Measurements from ENCODE around the gene CCDC85C.

CCDC85C gene

DNA sequence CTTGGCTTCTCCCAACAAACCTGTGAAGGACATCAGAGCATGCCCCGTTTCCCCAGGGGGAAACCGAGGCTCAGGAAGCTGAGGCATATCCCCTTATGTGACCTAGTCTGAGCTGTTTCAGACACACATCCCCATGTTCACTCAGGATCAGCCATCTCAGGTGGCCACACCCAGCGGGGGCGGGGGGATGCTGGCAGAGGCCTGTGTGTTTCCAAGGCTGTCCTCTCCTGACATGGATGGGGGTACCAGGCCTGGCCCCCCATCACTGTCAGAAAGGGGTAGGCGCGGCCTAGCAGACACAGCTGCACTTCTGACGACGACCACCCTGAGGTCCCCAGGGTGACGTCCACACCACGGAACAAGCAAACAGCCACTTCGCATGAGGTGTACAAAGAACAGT lies 22.1 kb downstream of the CCDC85C start:
- H3K27ac ChIP-seq (ENCODE audit: low read length) = no peak overlapping the region
- TF ChIP-seq EZH2phosphoT487 (IDR thresholded peaks at IDR 0.05; ENCODE audit: low read depth) = no peak
- TF ChIP-seq, protein P1, sequence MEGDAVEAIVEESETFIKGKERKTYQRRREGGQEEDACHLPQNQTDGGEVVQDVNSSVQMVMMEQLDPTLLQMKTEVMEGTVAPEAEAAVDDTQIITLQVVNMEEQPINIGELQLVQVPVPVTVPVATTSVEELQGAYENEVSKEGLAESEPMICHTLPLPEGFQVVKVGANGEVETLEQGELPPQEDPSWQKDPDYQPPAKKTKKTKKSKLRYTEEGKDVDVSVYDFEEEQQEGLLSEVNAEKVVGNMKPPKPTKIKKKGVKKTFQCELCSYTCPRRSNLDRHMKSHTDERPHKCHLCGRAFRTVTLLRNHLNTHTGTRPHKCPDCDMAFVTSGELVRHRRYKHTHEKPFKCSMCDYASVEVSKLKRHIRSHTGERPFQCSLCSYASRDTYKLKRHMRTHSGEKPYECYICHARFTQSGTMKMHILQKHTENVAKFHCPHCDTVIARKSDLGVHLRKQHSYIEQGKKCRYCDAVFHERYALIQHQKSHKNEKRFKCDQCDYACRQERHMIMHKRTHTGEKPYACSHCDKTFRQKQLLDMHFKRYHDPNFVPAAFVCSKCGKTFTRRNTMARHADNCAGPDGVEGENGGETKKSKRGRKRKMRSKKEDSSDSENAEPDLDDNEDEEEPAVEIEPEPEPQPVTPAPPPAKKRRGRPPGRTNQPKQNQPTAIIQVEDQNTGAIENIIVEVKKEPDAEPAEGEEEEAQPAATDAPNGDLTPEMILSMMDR (IDR thresholded peaks at IDR 0.05; ENCODE audit: low read depth, low read length) = no peak
- no peak overlapping the region for H3K4me3 ChIP-seq (ENCODE audit: low read length)
- H3K9ac ChIP-seq (ENCODE audit: low read length) = no peak overlapping the region
- peaks cover 10% of the 10 kb centered on the region for H3K4me1 ChIP-seq (ENCODE audit: low read length)
- no peak overlapping the region for H2AFZ ChIP-seq (ENCODE audit: low read depth, low read length)
- H3K9me3 ChIP-seq (ENCODE audit: insufficient read depth, low read length) = no peaks in the 10 kb centered on the region
- no peak overlapping the region for H3K4me2 ChIP-seq (ENCODE audit: low read length)
- H3K36me3 ChIP-seq (replicated peaks; ENCODE audit: low read depth, low read length) = no peaks in the 10 kb centered on the region
- H3K79me2 ChIP-seq (ENCODE audit: low read length) = no peaks in the 10 kb centered on the region
- H4K20me1 ChIP-seq (ENCODE audit: insufficient read depth, low read length) = no peaks in the 10 kb centered on the region
- H3K27me3 ChIP-seq (ENCODE audit: low read depth, low read length) = no peaks in the 10 kb centered on the region

DNA sequence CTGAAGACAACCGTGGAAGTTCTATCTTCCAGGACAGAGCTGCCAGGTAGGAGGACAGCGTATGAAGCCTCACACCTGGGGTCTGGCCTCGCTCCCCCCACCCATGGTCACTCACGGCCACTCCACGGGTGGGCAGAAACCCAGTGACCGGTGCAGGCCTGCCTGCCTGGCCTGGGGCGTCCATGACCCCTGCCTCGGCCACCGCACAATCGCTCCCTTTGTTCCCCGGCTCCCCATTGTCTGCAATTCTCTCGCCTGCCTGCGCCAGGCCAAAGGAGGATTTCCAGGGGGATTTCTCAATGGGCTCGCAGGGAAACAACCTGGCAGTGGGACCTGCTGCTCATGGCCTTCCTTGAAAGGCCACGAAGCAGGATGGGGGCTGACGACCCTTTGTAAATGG lies 22.6 kb downstream of the CCDC85C start:
- no peaks in the 10 kb centered on the region for H3K36me3 ChIP-seq (replicated peaks; ENCODE audit: low read depth, low read length)
- H4K20me1 ChIP-seq (ENCODE audit: insufficient read depth, low read length) = no peaks in the 10 kb centered on the region

DNA sequence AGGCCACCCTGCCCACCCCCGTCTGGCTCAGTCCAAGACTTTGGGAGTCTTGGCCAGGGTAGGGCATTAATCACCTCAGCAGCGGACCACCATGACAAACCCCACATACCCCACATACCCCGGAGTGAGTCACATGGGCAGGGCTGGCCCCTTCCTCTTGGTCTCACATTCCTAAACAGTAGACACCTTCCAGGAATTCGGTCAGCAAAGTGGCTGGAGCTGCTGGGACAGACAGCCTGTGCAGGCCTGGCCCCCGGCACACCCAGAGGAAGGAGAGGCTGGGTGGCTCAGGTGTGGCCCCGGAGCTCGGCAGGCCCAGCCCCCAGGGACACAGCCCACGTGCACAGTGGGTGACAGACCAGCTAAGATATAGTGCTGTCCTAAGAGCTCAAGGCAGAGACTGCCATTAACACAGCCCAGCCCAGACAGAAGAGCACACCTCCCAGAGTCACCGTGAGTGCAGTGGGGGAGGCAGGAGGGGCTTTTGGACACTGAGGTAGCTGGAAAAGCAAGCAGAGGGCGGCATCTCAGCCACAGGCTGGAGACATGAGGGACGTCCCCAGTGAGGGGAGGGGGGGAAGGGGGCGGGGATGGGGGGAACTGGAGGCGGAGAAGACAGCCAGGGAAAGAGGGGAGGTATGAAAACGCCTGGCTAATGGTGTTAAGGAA lies 24.0 kb downstream of the CCDC85C start:
- no peaks in the 10 kb centered on the region for H3K27me3 ChIP-seq (ENCODE audit: low read depth, low read length)
- H2AFZ ChIP-seq (ENCODE audit: low read depth, low read length) = no peak overlapping the region
- no peaks in the 10 kb centered on the region for H4K20me1 ChIP-seq (ENCODE audit: insufficient read depth, low read length)
- H3K79me2 ChIP-seq (ENCODE audit: low read length) = no peaks in the 10 kb centered on the region
- H3K36me3 ChIP-seq (replicated peaks; ENCODE audit: low read depth, low read length) = no peaks in the 10 kb centered on the region
- no peak overlapping the region for H3K9ac ChIP-seq (ENCODE audit: low read length)
- H3K4me2 ChIP-seq (ENCODE audit: low read length) = no peak overlapping the region
- H3K27ac ChIP-seq (ENCODE audit: low read length) = no peak overlapping the region
- no peak overlapping the region for H3K4me3 ChIP-seq (ENCODE audit: low read length)
- TF ChIP-seq, protein P1 (IDR thresholded peaks at IDR 0.05; ENCODE audit: low read depth, low read length) = no peak
- no peak for TF ChIP-seq EZH2phosphoT487 (IDR thresholded peaks at IDR 0.05; ENCODE audit: low read depth)
- peaks cover 10% of the 10 kb centered on the region for H3K4me1 ChIP-seq (ENCODE audit: low read length)
- no peaks in the 10 kb centered on the region for H3K9me3 ChIP-seq (ENCODE audit: insufficient read depth, low read length)

More for the DNA sequence above, 22.6 kb downstream of the CCDC85C start:
- Histone ChIP-seq H3K4me2 (ENCODE audit: low read length) (no peak overlapping the region), H3K4me1 (ENCODE audit: low read length) (peaks cover 10% of the 10 kb centered on the region), H3K9me3 (ENCODE audit: insufficient read depth, low read length) (no peaks in the 10 kb centered on the region), H3K9ac (ENCODE audit: low read length) (no peak overlapping the region), H3K27me3 (ENCODE audit: low read depth, low read length) (no peaks in the 10 kb centered on the region), H2AFZ (ENCODE audit: low read depth, low read length) (no peak overlapping the region), H3K4me3 (ENCODE audit: low read length) (no peak overlapping the region), H3K27ac (ENCODE audit: low read length) (no peak overlapping the region), H3K79me2 (ENCODE audit: low read length) (no peaks in the 10 kb centered on the region)
- TF ChIP-seq, protein P1 (IDR thresholded peaks at IDR 0.05; ENCODE audit: low read depth, low read length) = no peak
- no peak for TF ChIP-seq EZH2phosphoT487 (IDR thresholded peaks at IDR 0.05; ENCODE audit: low read depth)

DNA sequence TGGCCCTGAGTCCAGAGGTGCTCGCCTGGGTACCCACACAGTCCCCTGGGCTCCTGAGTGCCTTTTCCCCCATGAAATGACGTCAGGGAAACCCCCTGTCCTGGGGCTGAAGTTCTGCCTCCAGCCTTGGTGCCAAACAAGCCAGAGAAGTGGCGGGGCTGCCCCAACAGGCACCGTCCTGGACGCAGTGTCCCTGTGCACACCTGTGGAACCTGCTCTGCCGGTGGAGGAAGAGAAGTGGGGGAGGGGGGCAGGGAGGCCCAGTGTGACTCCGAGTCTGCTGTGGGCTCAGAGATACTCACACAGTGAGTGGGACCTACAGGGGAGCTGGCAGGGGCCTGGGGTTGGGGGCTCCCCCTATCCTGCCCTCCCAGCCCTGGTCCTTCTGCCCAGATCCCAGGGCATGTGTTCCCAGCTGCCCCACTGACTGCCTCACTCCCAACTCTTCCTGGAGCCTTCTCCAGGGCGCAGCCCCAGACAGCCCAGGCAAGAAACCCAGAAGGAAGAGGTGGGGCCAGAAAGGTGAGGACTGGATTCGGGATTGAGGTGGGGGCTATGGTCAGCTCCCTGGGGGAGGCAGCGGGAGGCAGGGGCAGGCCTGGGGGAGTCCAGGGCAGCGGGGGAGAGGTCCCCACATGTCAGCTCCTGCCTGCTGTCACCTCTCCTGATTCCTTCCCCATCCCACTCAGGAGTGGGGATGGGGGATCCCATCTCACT lies 24.7 kb downstream of the CCDC85C start:
- Histone ChIP-seq H3K9me3 (ENCODE audit: insufficient read depth, low read length) (no peaks in the 10 kb centered on the region), H3K4me1 (ENCODE audit: low read length) (peaks cover 10% of the 10 kb centered on the region), H3K4me3 (ENCODE audit: low read length) (no peak overlapping the region), H2AFZ (ENCODE audit: low read depth, low read length) (no peak overlapping the region), H4K20me1 (ENCODE audit: insufficient read depth, low read length) (no peaks in the 10 kb centered on the region), H3K9ac (ENCODE audit: low read length) (no peak overlapping the region), H3K27me3 (ENCODE audit: low read depth, low read length) (no peaks in the 10 kb centered on the region), H3K4me2 (ENCODE audit: low read length) (peak overlapping the region; percentile 24), H3K27ac (ENCODE audit: low read length) (no peak overlapping the region), H3K36me3 (replicated peaks; ENCODE audit: low read depth, low read length) (no peaks in the 10 kb centered on the region), H3K79me2 (ENCODE audit: low read length) (no peaks in the 10 kb centered on the region)
- TF ChIP-seq, protein P1 (IDR thresholded peaks at IDR 0.05; ENCODE audit: low read depth, low read length) = no peak
- TF ChIP-seq EZH2phosphoT487 (IDR thresholded peaks at IDR 0.05; ENCODE audit: low read depth) = no peak
